ENCODE data around the gene MT1X.
"Not testable (repeated sequence)": the region's sequence is repeated elsewhere in the genome, so short reads cannot be mapped to it uniquely, and the experiment has no call there.

The MT1X gene

DNA sequence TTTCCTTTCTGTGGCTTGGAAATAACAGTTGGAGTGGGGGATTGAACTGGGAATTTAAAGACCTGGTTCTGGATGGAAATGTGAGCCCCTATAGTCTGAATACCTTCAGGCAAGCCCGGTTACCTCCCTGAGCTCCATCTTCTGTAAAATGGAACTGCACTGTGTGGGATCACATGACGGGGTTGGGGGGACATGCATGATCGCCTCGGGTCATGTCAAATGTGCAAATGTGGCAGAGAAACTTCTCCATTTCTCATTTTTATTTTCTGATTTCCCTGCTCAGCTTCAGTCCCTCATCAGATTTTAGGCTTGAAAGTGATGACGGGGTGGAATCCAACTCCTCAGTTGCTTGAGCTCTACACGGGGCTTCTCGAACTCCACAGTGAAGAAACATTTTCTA lies 29.1 kb upstream of the MT1X start:
- DNase-seq (ENCODE audit: low read depth): no peak

DNA sequence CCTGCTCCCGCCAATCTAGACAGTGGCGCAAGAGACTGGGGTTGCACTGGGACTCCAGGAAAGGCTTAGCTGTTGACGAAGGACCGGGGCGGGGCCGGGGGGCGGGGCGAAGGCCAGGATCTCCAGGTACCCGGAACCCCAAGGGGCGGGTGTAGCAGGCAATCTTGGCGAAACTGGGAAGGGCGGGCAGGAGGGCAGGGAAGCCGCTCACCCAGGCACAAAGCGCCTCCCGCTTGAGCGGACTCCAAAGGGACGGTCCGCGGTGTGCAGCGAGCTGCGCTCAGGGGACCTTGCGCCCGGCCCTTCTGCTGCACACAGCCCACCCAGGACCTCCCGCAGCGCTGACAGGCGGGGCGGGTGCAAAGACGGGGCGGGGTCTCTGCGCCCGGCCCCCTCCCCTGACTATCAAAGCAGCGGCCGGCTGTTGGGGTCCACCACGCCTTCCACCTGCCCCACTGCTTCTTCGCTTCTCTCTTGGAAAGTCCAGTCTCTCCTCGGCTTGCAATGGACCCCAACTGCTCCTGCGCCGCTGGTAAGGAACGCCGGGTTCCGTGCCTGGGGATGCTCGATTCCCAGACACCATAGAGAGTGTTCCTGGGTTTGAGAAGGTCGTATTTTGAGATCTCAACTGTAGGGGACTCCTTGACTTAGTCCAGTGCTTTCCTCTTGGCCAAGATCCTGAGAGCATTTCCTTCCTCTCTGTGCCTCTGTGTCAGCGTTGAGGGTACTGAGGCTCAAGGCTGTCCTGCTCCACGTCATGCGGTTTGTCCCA lies 24.5 kb upstream of the MT1X start, which contains the start of gene MT1F:
MT1F (plus strand) TSS at position 405 of the 772 bp plus-strand sequence; CDS start at position 505, 100 bp downstream.
- peak; percentile 56 for DNase-seq (ENCODE audit: low read depth)

DNA sequence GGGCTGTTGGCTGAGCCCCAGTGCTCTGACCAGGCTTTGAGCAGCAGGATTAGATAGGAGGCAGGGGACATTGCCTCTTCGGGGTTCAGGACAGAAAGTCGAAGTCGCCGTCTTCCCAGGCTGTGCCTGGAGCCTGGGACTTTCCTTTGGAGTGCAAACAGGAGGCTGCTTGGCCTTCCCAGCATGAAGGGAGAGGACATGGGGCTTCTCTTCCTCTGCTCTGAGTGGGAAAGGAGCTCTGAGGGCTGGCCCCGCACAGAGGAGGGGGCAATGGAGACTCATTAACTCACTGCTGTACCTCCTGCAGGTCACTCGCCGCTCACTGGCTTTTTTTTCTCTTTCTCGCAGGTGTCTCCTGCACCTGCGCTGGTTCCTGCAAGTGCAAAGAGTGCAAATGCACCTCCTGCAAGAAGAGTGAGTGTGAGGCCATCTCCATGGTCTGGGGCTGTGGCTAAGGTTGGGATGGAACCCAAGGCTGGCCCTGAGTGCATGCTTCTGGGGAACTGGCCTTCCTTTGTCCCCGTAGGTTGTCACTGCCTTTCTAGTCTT lies 23.9 kb upstream of the MT1X start:
- no peak for DNase-seq (ENCODE audit: low read depth)

DNA sequence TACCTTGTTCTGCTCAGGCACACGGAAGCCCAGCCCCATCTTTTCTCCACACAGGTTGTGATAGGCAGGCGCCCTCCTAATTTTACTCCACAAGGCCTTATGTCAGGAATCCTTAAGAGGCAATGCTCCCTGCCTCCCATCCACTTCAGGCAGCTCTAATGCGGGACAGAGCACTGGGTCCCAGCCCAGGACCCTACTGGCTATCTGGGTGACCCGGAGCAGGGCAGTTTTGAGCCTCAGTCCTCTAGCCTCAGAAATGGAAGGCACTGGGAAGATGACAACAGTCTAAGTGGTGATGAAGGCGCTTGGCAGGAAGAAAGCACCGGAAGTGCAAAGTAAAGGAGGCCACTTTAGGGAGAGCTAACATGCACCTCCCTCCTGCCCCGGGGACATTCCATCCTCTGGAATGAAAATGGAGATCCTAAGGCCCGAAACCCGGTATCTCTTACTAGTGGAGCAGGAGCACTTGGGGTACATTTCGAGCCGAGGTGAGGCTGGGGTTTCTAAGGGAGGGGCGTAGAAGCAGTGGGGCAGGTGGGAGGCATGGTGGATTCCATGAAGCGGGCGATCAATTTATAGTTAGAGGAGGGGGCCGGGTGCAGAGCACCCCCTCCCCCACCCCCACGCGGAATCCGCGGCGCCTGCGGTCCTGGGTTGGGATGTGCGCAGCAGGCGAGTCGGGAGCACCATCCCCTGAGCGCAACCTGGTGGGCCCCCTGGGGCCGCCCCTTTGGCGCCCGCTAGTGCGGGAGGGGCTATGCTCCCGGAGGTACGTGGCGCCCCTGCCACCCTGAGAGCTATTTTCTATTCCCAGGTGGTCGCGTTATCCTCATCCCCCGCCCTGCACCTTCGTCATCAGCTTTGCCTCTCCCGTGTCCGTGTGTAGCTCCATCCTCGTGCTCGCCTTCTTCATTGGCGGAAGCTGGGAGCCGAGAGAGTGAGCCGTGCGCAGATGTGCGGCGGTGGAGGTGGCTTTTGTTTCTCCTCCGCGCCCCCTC lies 19.6 kb upstream of the MT1X start:
- DNase-seq (ENCODE audit: low read depth): no peak

DNA sequence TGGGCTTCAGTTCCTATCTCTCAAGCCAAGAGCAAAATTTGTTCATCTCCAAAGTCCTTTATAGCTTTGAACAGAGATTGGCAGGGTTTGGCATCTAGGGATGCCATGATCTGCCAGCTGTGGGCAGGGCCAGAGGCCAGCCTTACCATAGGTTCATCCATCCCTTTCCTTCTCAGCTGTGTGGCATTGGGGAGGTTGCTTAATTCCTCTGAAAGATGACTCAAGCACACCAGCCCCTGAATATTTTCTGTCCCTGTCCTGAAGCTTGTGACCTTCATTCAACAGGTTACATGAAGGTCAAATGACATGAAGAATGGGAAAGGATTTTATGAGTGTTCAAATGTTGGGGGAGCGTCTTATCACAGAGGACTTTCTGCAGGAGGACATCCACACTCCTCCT lies 17.8 kb upstream of the MT1X start:
- no peak for DNase-seq (ENCODE audit: low read depth)

DNA sequence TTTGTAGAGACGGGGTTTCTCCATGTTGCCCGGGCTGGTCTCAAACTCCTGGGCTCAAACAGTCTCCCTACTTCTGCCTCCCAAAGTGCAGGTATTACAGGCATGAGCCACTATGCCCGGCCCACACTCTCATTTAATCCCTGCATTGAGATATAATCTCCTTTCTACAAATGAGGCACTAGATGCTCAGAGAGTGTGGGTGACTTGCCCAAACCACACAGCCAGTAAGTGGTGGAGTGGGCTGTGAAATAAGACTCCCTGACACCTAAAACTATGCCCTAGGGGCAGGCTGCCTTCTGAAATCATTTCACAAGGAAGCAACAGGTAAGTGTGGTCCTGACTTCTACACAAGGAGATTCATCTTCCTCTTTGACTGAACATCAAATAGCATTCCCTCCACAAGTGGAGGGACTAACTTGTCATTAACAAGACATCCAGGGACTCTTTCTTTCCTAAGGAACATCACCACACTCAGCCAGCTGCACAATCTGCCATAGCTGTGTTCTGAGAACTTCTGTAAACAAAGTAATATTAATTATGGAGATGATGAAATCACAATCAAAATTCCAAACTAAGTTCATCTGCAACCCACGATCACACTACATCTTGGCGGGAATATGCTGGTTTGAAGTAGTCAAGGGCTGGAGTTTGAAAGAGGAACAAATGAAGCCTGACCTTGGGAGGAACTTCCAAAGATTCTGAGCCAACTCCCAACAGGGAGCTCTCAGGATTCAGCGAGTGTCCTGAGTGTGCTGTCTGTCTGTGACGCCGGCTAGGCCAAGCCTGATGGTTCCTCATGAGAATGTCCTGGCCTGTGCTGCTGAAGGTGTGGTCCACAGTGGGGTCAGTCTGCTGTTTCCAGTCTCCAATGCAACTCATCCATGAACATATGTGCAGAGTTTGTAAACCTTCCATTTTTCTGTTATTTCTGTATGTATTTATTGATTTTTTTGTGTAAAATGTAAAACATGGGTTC lies 16.7 kb upstream of the MT1X start:
- DNase-seq (ENCODE audit: low read depth): not testable (repeated sequence)

DNA sequence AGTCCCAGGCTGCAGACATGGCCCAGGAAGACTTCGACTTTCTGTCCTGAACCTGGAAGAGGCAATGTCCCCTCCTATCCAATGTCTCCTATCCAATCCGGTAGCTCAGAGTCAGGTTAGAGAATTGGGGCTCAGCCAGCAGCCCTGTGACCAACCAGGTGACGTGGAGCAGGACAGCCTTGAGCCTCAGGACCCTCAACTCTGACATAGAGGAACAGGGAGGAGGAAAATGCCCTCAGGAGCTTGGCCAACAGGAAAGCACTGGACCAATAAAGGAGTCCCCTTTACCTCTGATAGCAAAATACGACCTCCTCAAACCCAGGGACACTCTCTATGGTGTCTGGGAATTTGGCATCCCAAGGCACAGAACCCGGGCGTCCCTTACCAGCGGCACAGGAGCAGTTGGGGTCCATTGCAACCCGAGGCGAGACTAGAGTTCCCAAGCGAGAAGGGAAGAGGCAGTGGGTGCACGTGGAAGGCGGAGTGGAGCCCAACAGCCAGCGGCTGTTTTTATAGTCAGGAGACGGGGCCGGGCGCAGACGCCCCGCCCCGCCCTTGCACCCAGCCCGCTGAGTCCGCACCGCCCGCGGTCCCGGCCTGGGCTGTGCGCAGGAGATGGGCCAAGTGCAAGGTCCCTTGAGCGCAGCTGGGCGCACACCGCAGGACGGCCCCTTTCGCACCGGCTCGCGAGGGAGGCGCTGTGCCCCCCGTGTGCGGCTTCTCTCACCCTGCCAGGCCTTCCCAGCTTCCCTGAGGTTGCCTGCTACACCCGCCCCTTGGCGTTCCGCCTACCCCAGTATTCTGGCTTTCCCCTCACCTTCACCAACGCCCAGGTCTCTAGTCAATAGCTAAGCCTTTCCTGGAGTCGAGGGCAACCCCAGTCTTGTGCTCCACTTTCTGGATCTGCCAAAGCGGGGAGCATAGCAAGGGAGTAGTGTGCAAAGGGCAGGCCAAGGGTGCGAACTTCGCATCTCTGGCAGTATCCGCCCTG lies 14.4 kb upstream of the MT1X start, which contains the start of gene MT1G:
MT1G (minus strand) TSS at position 485 of the 991 bp plus-strand sequence; CDS start at position 413, 72 bp downstream.
- no peak for DNase-seq (ENCODE audit: low read depth)

DNA sequence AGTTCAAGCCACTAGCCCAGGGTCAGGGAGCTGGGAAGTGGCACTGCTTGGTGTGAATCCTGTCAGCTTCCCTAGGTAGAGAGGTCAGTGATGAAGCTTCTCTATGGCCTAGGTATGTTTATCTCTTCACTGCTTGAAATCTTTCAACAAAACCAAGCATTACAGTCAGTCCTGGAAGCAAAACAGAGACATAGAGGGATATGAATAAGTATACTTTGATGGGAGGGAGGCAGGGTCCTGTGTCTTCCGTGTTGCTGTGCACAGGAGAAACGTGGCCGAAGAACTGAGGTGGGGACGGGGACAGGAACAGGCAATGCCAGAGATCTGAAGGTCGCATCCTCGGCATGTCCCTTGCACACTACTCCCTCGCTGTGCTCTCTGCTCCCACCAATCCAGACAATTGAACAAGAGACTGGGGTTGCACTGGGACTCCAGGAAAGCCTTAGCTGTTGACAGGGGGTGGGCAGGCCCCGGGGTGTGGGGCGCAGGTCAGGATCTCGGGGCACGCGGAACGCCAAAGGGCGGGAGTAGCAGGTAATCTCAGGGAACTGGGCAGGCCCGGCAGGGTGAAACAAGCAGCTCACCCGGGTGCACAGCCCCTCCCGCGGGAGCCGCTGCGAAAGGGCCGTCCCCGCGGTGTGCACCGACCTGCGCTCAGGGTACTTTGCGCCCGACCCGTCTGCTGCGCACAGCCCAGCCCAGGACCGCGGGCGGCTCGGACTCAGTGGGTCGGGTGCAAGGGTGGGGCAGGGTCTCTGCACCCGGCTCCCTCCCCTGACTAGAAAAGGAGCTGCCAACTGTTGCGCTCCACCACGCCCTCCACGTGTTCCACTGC lies 13.0 kb upstream of the MT1X start, which contains the start of gene MT1H:
MT1H (plus strand) TSS at position 810 of the 835 bp plus-strand sequence. CDS start 71 bp downstream, outside the sequence.
- DNase-seq (ENCODE audit: low read depth): no peak

DNA sequence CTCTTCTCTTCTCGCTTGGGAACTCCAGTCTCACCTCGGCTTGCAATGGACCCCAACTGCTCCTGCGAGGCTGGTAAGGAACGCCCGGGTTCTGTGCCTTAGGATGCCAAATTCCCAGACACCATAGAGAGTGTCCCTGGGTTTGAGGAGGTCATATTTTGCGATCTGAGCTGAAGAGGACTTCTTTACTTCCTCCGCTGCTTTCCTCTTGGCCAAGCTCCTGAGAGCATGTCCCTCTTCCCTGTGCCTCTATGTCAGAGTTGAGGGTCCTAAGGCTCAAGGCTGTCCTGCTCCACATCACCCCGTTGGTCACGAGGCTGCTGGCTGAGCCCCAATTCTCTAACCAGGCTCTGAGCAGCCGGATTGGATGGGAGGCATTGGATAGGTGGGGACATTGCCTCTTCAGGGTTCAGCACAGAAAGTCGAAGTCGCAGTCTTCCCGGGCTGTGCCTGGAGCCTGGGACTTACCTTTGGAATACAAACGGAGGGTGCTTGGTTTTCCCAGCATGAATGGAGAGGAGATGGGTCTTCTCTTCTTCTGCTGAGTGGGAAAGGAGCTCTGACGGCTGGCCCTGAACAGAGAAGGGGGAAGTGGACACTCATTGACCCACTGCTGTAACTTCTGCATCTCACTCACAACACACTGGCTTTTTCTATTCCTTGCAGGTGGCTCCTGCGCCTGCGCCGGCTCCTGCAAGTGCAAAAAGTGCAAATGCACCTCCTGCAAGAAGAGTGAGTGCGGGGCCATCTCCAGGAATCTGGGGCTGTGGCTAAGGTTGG lies 12.2 kb upstream of the MT1X start:
- no peak for DNase-seq (ENCODE audit: low read depth)

DNA sequence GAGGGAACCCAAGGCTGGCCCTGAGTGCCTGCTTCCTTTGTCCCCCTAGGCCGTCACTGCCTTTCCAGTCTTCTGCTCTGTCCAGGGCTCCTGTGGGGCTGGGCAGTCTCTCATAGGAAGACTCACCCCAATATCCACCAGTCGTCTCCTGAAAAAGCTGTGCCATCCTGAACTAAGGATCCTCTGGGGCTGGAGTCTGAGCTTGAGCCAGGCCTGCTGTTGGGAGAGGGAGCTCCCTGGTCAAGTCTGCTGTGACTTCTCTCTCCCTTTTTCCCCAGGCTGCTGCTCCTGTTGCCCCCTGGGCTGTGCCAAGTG lies 11.7 kb upstream of the MT1X start:
- no peak for DNase-seq (ENCODE audit: low read depth)

DNA sequence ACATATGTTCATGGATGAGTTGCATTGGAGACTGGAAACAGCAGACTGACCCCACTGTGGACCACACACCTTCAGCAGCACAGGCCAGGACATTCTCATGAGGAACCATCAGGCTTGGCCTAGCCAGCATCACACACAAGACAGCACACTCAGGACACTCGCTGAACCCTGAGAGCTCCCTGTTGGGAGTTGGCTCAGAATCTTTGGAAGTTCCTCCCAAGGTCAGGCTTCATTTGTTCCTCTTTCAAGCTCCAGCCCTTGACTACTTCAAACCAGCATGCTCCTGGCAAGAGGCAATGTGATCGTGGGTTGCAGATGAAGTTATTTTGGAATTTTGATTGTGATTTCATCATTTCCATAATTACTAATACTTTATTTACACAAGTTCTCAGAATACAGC lies 10.6 kb upstream of the MT1X start:
- DNase-seq (ENCODE audit: low read depth): not testable (repeated sequence)

DNA sequence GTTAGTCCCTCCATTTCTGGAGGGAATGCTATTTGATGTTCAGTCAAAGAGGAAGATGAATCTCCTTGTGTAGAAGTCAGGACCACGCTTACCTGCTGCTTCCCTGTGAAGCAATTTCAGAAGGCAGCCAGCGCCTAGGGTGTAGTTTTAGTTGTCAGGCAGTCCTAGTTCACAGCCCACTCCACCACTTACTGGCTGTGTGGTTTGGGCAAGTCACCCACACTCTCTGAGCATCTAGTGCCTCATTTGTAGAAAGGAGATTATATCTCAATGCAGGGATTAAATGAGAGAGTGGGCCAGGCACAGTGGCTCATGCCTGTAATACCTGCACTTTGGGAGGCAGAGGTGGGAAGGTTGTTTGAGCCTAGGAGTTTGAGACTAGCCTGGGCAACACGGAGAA lies 10.1 kb upstream of the MT1X start:
- DNase-seq (ENCODE audit: low read depth): not testable (repeated sequence)

DNA sequence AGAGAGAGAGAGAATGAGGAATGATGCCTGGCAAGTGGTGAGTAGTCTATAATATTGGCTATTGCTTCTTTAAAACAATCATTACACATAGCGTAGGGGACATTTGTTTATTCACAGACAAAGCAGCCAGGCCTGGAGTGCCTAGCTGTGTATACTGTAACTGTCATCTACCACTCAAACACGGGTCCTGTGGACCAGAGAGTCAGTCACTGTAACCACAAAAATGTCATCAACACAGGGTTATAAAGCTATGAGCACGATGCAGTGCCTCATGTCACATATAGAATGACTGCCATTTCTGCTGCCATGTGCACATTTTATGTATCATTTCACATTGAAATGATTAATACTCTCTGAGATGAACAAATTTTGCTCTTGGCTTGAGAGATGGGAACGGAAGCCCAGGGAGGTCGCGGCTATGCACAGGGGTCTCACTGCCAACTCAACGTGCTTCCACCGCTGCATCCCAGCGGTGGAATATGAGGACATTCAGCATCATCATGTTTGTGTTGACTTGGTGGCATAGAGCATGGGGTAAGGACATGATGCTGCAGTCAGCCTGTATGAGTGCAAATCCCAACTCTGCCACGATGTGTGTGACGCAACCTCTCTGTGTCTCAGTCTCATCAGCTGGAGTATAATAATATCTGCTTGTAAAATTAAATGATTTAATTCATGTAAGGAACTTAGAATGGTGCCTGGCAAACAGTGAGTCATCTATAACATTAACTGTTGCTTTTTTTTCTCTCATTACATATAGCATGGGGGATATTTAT lies 9.3 kb upstream of the MT1X start:
- peak; percentile 16 for DNase-seq (ENCODE audit: low read depth)

DNA sequence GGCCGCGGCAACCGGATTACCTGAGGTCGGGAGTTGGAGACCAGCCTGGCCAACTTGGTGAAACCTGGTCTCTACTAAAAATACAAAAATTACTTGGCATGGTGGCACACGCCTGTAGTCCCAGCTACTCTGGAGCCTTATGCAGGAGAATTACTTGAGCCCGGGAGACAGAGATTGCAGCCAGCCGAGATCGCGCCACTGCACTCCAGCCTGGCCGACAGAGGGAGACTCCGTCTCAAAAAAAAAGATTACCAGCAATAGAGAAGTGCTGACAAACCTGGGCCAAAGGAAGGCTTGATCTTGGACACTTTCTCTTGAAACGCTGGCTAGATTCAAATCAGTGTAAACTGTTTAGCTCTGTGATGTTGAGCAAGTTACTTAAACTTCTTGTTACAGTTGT lies 8.3 kb upstream of the MT1X start:
- no peak for DNase-seq (ENCODE audit: low read depth)

DNA sequence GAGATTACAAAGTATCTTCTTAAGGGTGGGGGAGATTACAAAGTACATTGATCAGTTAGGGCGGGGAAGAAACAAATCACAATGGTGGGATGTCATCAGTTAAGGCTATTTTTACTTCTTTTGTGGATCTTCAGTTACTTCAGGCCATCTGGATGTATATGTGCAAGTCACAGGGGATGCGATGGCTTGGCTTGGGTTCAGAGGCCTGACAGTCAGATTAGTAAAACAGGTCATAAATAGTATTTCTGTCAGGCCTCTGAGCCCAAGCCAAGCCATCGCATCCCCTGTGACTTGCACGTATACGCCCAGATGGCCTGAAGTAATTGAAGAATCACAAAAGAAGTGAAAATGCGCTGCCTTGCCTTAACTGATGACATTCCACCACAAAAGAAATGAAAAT lies 7.7 kb upstream of the MT1X start:
- not testable (repeated sequence) for DNase-seq (ENCODE audit: low read depth)

DNA sequence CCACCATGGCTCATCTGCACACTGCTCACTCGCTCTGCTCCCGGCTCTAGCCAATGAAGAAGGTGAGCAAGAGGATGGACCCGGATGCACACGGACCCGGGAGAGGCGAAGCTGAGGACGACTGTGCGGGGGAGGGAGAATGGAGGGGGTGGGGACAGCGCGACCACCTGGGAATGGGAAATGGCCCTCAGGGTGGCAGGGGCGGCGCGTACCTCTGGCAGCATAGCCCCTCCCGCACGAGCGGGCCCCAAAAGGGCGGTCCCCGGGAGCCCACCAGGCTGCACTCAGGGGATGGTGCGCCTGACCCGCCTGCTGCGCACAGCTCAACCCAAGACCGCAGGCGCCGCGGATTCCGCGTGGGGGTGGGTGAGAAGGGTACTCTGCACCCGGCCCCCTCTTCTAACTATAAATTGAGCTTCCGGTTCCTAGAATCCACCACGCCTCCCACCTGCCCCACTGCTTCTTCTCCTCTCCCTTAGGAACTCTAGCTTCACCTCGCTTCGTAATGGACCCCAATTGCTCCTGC lies 6.5 kb upstream of the MT1X start:
- no peak for DNase-seq (ENCODE audit: low read depth)

DNA sequence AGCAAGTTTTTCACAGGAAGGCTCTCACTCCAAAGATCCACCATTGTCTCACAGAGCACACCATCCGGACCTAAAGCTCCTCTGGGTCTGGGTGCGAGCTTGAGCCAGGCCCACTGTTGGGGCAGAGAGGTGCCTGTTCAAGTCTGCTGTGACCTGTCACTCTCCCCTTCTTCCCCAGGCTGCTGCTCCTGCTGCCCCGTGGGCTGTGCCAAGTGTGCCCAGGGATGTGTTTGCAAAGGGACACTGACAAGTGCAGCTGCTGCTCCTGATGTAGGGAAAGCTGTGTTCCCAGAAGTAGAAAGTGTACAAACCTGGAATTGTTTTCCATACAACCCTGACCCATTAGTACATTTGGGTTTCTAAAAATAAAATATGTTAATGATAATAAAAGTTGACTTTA lies 4.8 kb upstream of the MT1X start:
- no peak for DNase-seq (ENCODE audit: low read depth)
